ENCODE measurements around the gene ABCG8.

DNA sequence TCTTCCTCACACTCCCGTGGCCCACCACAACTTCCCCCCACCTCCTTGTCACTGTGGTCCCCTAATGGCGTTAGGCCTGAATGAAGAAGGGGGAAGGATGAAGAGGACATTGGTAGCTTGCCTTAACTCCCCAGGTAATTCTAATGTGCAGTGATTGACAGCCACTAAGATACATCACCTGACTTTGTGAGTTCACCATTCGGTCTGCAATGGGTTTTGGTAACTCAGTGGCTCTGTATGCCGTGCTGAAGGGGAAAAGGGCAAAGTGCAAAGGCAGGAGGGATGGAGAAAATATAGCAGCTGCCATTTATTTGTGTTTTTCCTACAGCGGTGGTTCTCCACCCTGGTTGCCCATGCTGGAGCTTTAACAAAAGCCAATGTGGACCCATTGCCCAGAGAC is 42.2 kb downstream of the ABCG8 start:
- TF ChIP-seq, protein P1, sequence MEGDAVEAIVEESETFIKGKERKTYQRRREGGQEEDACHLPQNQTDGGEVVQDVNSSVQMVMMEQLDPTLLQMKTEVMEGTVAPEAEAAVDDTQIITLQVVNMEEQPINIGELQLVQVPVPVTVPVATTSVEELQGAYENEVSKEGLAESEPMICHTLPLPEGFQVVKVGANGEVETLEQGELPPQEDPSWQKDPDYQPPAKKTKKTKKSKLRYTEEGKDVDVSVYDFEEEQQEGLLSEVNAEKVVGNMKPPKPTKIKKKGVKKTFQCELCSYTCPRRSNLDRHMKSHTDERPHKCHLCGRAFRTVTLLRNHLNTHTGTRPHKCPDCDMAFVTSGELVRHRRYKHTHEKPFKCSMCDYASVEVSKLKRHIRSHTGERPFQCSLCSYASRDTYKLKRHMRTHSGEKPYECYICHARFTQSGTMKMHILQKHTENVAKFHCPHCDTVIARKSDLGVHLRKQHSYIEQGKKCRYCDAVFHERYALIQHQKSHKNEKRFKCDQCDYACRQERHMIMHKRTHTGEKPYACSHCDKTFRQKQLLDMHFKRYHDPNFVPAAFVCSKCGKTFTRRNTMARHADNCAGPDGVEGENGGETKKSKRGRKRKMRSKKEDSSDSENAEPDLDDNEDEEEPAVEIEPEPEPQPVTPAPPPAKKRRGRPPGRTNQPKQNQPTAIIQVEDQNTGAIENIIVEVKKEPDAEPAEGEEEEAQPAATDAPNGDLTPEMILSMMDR (IDR thresholded peaks at IDR 0.05): no peak
- no peak for TF ChIP-seq POLR2A (IDR thresholded peaks at IDR 0.05)
